ENCODE measurements around the gene OLFM4. TPM values are rescaled to one million over a fixed set of nuclear protein-coding genes. Genes with fewer than 3 reads are reported as not detected.

The OLFM4 gene
- total and polyA plus RNA-seq, 2 donors = 0.27 to 50.4 TPM

- 90% methylated on average over 5 of the region's 5 CpGs for WGBS
Observed at GRCh38 chr13:53020764-53021335, 7.8 kb upstream of the OLFM4 start.

GRCh38 chr13:53023246-53023645 is 5.4 kb upstream of the OLFM4 start:
- WGBS = 59% methylated on average over 2 of the region's 2 CpGs
- H3K27ac ChIP-seq (ENCODE audit: low read depth) = no peak overlapping the region
- DNase-seq (ENCODE audit: extremely low spot score) = no peak
- H3K4me1 ChIP-seq (ENCODE audit: insufficient read depth) = no peaks in the 10 kb centered on the region
- no peak overlapping the region for H3K4me3 ChIP-seq (ENCODE audit: low read depth, low read length)
- no peaks in the 10 kb centered on the region for H3K36me3 ChIP-seq (ENCODE audit: insufficient read depth)

More at GRCh38 chr13:53020764-53021335, 7.8 kb upstream of the OLFM4 start:
- Histone ChIP-seq H3K4me1 (ENCODE audit: insufficient read depth) (no peaks in the 10 kb centered on the region), H3K4me3 (ENCODE audit: low read depth, low read length) (no peak overlapping the region), H3K36me3 (ENCODE audit: insufficient read depth) (no peaks in the 10 kb centered on the region), H3K27ac (ENCODE audit: low read depth) (no peak overlapping the region)
- no peak for DNase-seq (ENCODE audit: extremely low spot score)

GRCh38 chr13:53028063-53028462 is 550 bp upstream of the OLFM4 start:
- WGBS = 90% methylated on average over 5 of the region's 5 CpGs
- DNase-seq (ENCODE audit: extremely low spot score) = no peak
- Histone ChIP-seq H3K4me3 (ENCODE audit: low read depth, low read length) (no peak overlapping the region), H3K27ac (ENCODE audit: low read depth) (no peak overlapping the region), H3K36me3 (ENCODE audit: insufficient read depth) (no peaks in the 10 kb centered on the region), H3K4me1 (ENCODE audit: insufficient read depth) (no peaks in the 10 kb centered on the region)

- Histone ChIP-seq H3K4me1 (ENCODE audit: insufficient read depth) (no peaks in the 10 kb centered on the region), H3K36me3 (ENCODE audit: insufficient read depth) (no peaks in the 10 kb centered on the region), H3K4me3 (ENCODE audit: low read depth, low read length) (no peak overlapping the region), H3K27ac (ENCODE audit: low read depth) (no peak overlapping the region)
- no peak for DNase-seq (ENCODE audit: extremely low spot score)
- WGBS = 49% methylated on average over 1 of the region's 1 CpG
Observed at GRCh38 chr13:53032849-53033248, 4.2 kb downstream of the OLFM4 start.

- DNase-seq (ENCODE audit: extremely low spot score) = no peak
- WGBS = 95% methylated on average over 1 of the region's 1 CpG
Observed at GRCh38 chr13:53038993-53039392, 10.4 kb downstream of the OLFM4 start.

GRCh38 chr13:53041968-53042516 is 13.4 kb downstream of the OLFM4 start:
- WGBS = 79% methylated on average over 3 of the region's 3 CpGs

More at GRCh38 chr13:53038993-53039392, 10.4 kb downstream of the OLFM4 start:
- Histone ChIP-seq H3K27ac (ENCODE audit: low read depth) (no peak overlapping the region), H3K4me3 (ENCODE audit: low read depth, low read length) (no peak overlapping the region), H3K4me1 (ENCODE audit: insufficient read depth) (no peaks in the 10 kb centered on the region), H3K36me3 (ENCODE audit: insufficient read depth) (no peaks in the 10 kb centered on the region)

GRCh38 chr13:53042877-53043276 is 14.3 kb downstream of the OLFM4 start:
- WGBS = 22% methylated on average over 4 of the region's 4 CpGs
- no peak overlapping the region for H3K27ac ChIP-seq (ENCODE audit: low read depth)
- no peaks in the 10 kb centered on the region for H3K36me3 ChIP-seq (ENCODE audit: insufficient read depth)
- no peak for DNase-seq (ENCODE audit: extremely low spot score)
- no peaks in the 10 kb centered on the region for H3K4me1 ChIP-seq (ENCODE audit: insufficient read depth)
- H3K4me3 ChIP-seq (ENCODE audit: low read depth, low read length) = no peak overlapping the region

More at GRCh38 chr13:53041968-53042516, 13.4 kb downstream of the OLFM4 start:
- no peak overlapping the region for H3K27ac ChIP-seq (ENCODE audit: low read depth)
- H3K4me3 ChIP-seq (ENCODE audit: low read depth, low read length) = no peak overlapping the region
- DNase-seq (ENCODE audit: extremely low spot score) = no peak
- H3K36me3 ChIP-seq (ENCODE audit: insufficient read depth) = no peaks in the 10 kb centered on the region
- no peaks in the 10 kb centered on the region for H3K4me1 ChIP-seq (ENCODE audit: insufficient read depth)

- 58% methylated on average over 2 of the region's 2 CpGs for WGBS
- no peaks in the 10 kb centered on the region for H3K36me3 ChIP-seq (ENCODE audit: insufficient read depth)
- no peaks in the 10 kb centered on the region for H3K4me1 ChIP-seq (ENCODE audit: insufficient read depth)
- no peak for DNase-seq (ENCODE audit: extremely low spot score)
- H3K4me3 ChIP-seq (ENCODE audit: low read depth, low read length) = no peak overlapping the region
- no peak overlapping the region for H3K27ac ChIP-seq (ENCODE audit: low read depth)
Observed at GRCh38 chr13:53043398-53043797, 14.8 kb downstream of the OLFM4 start.

GRCh38 chr13:53045189-53045588 is 16.6 kb downstream of the OLFM4 start:
- H3K27ac ChIP-seq (ENCODE audit: low read depth) = no peak overlapping the region
- no peak overlapping the region for H3K4me3 ChIP-seq (ENCODE audit: low read depth, low read length)
- no peaks in the 10 kb centered on the region for H3K4me1 ChIP-seq (ENCODE audit: insufficient read depth)
- H3K36me3 ChIP-seq (ENCODE audit: insufficient read depth) = no peaks in the 10 kb centered on the region
- peak; percentile 76 for DNase-seq (ENCODE audit: extremely low spot score)

- 90% methylated on average over 4 of the region's 4 CpGs for WGBS
- Histone ChIP-seq H3K27ac (ENCODE audit: low read depth) (no peak overlapping the region), H3K36me3 (ENCODE audit: insufficient read depth) (no peaks in the 10 kb centered on the region), H3K4me1 (ENCODE audit: insufficient read depth) (no peaks in the 10 kb centered on the region), H3K4me3 (ENCODE audit: low read depth, low read length) (no peak overlapping the region)
- DNase-seq (ENCODE audit: extremely low spot score) = no peak
Observed at GRCh38 chr13:53048880-53049279, 20.3 kb downstream of the OLFM4 start.

GRCh38 chr13:53050151-53050550 is 21.5 kb downstream of the OLFM4 start:
- Histone ChIP-seq H3K36me3 (ENCODE audit: insufficient read depth) (no peaks in the 10 kb centered on the region), H3K4me1 (ENCODE audit: insufficient read depth) (no peaks in the 10 kb centered on the region), H3K4me3 (ENCODE audit: low read depth, low read length) (no peak overlapping the region), H3K27ac (ENCODE audit: low read depth) (no peak overlapping the region)
- WGBS = 92% methylated on average over 7 of the region's 7 CpGs
- DNase-seq (ENCODE audit: extremely low spot score) = no peak

- no peak for DNase-seq (ENCODE audit: extremely low spot score)
Observed at GRCh38 chr13:53052675-53053074, 24.1 kb downstream of the OLFM4 start.

GRCh38 chr13:53054569-53054968 is 26.0 kb downstream of the OLFM4 start:
- Histone ChIP-seq H3K4me1 (ENCODE audit: insufficient read depth) (no peaks in the 10 kb centered on the region), H3K27ac (ENCODE audit: low read depth) (no peak overlapping the region), H3K36me3 (ENCODE audit: insufficient read depth) (no peaks in the 10 kb centered on the region), H3K4me3 (ENCODE audit: low read depth, low read length) (no peak overlapping the region)
- 68% methylated on average over 4 of the region's 4 CpGs for WGBS
- DNase-seq (ENCODE audit: extremely low spot score) = no peak

More at GRCh38 chr13:53052675-53053074, 24.1 kb downstream of the OLFM4 start:
- no peaks in the 10 kb centered on the region for H3K36me3 ChIP-seq (ENCODE audit: insufficient read depth)
- H3K27ac ChIP-seq (ENCODE audit: low read depth) = no peak overlapping the region
- WGBS = 38% methylated on average over 2 of the region's 2 CpGs
- no peak overlapping the region for H3K4me3 ChIP-seq (ENCODE audit: low read depth, low read length)
- no peaks in the 10 kb centered on the region for H3K4me1 ChIP-seq (ENCODE audit: insufficient read depth)

GRCh38 chr13:53058065-53058679 is 29.6 kb downstream of the OLFM4 start:
- Histone ChIP-seq H3K4me3 (ENCODE audit: low read depth, low read length) (no peak overlapping the region), H3K36me3 (ENCODE audit: insufficient read depth) (no peaks in the 10 kb centered on the region), H3K27ac (ENCODE audit: low read depth) (no peak overlapping the region), H3K4me1 (ENCODE audit: insufficient read depth) (no peaks in the 10 kb centered on the region)
- 52% methylated on average over 3 of the region's 3 CpGs for WGBS
- no peak for DNase-seq (ENCODE audit: extremely low spot score)

Measured in urinary bladder (tissue), 4 donors.